Cerebellar cortex (tissue), 1 donor: ENCODE results near the gene CYP2C18.
"Not testable (repeated sequence)": the region's sequence is repeated elsewhere in the genome, so short reads cannot be mapped to it uniquely, and the experiment has no call there.

Experiments
- DNase-seq: peaks from one replicate; pipeline ENCODE4 v3.0.0-alpha.2; 2015; ENCODE audit warnings: low spot score

Gene CYP2C18

GRCh38 chr10:94747137-94747536 lies 63.6 kb downstream of the CYP2C18 start:
- DNase-seq = no peak

DNA sequence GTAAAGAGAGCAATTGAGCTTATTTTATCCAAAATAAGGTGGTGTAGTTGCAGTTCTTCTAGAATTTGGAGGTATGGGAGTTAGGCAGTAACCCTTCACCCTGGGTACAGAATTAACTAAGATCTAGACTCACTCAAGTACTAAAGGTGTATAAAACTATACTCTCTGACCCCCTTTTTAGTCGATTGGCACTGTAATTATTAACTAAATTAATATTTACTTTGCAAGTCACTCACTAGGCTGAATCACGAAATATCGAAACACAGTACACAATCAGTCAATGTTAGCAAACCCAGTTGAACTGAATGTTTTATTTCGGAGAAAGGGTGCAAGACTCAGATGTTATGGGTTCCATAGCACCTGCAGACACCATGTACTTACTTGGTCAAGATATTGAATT lies 64.3 kb downstream of the CYP2C18 start:
- no peak for DNase-seq

DNA sequence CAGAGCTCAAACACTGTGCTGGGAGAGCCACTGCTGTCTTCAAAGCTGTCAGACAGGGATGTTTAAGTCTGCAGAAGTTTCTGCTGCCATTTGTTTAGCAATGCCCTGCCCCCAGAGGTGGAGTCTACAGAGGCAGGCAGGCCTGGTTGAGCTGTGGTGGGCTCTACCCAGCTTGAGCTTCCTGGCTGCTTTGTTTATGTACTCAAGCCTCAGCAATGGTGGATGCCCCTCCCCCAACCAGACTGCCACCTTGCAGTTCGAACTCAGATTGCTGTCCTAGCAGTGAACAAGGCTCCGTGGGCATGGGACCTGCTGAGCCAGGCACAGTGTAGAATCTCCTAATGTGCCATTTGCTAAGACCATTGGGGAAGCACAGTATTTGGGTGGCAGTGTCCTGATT lies 74.4 kb downstream of the CYP2C18 start:
- DNase-seq = no peak

GRCh38 chr10:94760586-94761178 lies 77.2 kb downstream of the CYP2C18 start:
- DNase-seq = no peak

DNA sequence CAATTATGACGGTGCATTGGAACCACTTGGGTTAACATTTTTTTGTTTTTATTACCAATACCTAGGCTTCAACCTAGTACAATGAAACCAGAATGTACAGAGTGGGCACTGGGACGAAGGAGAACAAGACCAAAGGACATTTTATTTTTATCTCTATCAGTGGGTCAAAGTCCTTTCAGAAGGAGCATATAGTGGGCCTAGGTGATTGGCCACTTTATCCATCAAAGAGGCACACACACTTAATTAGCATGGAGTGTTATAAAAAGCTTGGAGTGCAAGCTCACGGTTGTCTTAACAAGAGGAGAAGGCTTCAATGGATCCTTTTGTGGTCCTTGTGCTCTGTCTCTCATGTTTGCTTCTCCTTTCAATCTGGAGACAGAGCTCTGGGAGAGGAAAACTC lies 78.9 kb downstream of the CYP2C18 start, which contains the start of gene CYP2C19:
CYP2C19 (plus strand) TSS at position 289 of the 400 bp plus-strand sequence; CDS start at position 314, 25 bp downstream.
- DNase-seq = no peak

DNA sequence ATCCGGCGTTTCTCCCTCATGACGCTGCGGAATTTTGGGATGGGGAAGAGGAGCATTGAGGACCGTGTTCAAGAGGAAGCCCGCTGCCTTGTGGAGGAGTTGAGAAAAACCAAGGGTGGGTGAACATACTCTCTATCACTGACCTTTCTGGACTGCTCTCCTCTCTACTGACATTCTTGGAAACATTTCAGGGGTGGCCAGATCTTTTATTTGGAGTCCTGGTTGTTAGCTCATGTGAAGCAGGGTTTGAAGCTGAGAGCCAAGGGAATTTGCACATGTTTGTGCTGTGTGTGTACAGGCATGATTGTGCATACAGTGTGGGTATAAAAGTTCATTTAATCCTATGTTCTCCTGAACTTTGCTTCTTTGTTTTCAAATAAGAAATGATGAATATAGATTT lies 91.9 kb downstream of the CYP2C18 start:
- not testable (repeated sequence) for DNase-seq

GRCh38 chr10:94777886-94778458 lies 94.4 kb downstream of the CYP2C18 start:
- DNase-seq = no peak

DNA sequence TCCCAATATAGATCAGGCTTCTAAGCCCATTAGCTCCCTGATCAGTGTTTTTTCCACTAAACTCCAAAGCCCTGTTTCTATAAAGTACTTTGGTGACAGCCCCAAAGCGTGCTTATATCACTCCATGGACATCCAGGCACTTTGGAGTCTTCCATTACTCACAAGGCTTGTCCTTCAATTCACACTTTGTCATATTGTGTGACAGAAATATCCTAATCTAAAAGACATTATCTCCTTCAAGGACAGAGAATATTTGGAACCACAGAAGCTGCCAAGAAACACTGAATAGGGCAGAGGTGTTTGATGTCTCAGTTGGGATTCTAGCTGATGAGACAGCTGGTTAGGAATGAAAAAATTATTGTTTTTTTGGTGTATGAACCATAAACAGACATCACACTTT lies 97.3 kb downstream of the CYP2C18 start:
- DNase-seq = no peak

DNA sequence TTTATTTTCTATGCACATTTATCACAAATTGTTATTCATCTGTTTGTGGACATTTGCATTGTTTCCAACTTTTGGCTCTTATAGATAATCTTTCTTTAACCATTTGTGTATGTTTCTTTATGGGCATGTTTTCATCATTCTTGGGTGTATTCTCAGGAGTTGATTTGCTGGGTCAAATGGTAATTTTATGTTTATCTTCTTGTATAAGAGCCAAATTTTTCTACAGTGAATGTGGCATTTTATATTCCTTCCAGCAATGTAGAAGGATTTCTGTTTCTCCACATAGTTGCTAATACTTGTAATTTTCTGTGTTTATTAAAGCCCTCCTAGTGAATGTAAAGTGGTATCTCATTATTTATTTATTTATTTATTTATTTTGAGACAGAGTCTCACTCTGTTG lies 100.7 kb downstream of the CYP2C18 start:
- DNase-seq = no peak

- no peak for DNase-seq
These were observed 101.7 kb downstream of the CYP2C18 start for GRCh38 chr10:94785211-94785610.
